Measurements from ENCODE around the gene HEMGN. TPM values are rescaled to one million over a fixed set of nuclear protein-coding genes. Genes with fewer than 3 reads are reported as not detected.
"Not testable (repeated sequence)": the region's sequence is repeated elsewhere in the genome, so short reads cannot be mapped to it uniquely, and the experiment has no call there.

Gene HEMGN
- total RNA-seq, 2 donors from 2014 or later = 1.4 TPM; not detected in 1

DNA sequence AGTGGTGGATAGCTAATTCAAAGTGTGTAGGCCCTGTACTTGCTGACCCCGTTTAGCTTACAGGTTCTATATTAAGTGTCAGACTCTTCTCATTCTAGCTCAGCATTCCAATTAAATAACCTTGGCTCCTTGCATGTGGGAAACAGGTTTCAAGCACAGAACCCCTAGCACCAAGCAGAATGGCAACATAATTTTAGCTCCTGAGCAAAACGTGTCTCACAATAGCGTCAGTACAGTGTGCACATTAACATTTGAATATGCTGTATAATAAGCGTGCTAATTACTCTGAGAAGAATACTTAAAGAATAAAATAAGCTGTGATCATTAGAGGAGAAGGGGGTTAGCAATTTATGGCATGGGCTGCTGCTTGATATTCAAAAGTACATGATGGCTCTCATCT, 24.2 kb upstream of the HEMGN start:
- no peak for DNase-seq (ENCODE audit: low spot score)
- WGBS = 62% methylated on average over 4 of the region's 4 CpGs
- H3K4me1 ChIP-seq (replicated peaks) = no peaks in the 10 kb centered on the region
- TF ChIP-seq POLR2A (IDR thresholded peaks at IDR 0.05) = no peak
- no peak for TF ChIP-seq POLR2AphosphoS5 (IDR thresholded peaks at IDR 0.05)
- TF ChIP-seq, protein P1, sequence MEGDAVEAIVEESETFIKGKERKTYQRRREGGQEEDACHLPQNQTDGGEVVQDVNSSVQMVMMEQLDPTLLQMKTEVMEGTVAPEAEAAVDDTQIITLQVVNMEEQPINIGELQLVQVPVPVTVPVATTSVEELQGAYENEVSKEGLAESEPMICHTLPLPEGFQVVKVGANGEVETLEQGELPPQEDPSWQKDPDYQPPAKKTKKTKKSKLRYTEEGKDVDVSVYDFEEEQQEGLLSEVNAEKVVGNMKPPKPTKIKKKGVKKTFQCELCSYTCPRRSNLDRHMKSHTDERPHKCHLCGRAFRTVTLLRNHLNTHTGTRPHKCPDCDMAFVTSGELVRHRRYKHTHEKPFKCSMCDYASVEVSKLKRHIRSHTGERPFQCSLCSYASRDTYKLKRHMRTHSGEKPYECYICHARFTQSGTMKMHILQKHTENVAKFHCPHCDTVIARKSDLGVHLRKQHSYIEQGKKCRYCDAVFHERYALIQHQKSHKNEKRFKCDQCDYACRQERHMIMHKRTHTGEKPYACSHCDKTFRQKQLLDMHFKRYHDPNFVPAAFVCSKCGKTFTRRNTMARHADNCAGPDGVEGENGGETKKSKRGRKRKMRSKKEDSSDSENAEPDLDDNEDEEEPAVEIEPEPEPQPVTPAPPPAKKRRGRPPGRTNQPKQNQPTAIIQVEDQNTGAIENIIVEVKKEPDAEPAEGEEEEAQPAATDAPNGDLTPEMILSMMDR (IDR thresholded peaks at IDR 0.05) = no peak
- no peaks in the 10 kb centered on the region for H3K36me3 ChIP-seq
- H3K27ac ChIP-seq = no peak overlapping the region
- no peak overlapping the region for H3K4me3 ChIP-seq
- no peaks in the 10 kb centered on the region for H3K27me3 ChIP-seq (replicated peaks; ENCODE audit: insufficient read depth)
- no peaks in the 10 kb centered on the region for H3K9me3 ChIP-seq
- intact Hi-C loops (cut with DNase I) = no loop called here

DNA sequence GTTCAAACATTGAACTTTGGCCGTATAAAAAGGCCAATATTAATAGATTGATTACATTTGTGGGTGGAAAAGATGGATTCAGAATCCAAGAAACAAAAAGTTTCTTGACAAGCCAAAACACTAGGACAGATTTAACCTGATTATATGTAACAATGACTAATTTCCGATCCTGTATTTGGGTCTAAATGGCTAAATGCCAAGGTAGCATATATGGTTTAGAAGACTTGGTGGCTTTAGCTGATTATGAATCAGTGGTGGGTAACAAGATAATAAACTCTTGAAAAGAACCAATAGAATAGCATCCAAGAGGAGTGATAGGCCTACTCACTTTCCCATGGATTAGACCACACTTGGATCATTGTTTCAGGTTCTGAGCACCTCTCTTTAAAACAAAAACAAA, 23.4 kb upstream of the HEMGN start:
- 91% methylated on average over 2 of the region's 2 CpGs for WGBS
- intact Hi-C loops (cut with DNase I) = no loop called here
- H3K27ac ChIP-seq = no peak overlapping the region
- no peak for DNase-seq (ENCODE audit: low spot score)
- no peak overlapping the region for H3K4me3 ChIP-seq
- no peak for TF ChIP-seq POLR2AphosphoS5 (IDR thresholded peaks at IDR 0.05)
- no peak for TF ChIP-seq POLR2A (IDR thresholded peaks at IDR 0.05)
- TF ChIP-seq, protein P1 (IDR thresholded peaks at IDR 0.05) = no peak
- H3K4me1 ChIP-seq (replicated peaks) = no peaks in the 10 kb centered on the region
- no peaks in the 10 kb centered on the region for H3K9me3 ChIP-seq
- no peaks in the 10 kb centered on the region for H3K27me3 ChIP-seq (replicated peaks; ENCODE audit: insufficient read depth)
- no peaks in the 10 kb centered on the region for H3K36me3 ChIP-seq

DNA sequence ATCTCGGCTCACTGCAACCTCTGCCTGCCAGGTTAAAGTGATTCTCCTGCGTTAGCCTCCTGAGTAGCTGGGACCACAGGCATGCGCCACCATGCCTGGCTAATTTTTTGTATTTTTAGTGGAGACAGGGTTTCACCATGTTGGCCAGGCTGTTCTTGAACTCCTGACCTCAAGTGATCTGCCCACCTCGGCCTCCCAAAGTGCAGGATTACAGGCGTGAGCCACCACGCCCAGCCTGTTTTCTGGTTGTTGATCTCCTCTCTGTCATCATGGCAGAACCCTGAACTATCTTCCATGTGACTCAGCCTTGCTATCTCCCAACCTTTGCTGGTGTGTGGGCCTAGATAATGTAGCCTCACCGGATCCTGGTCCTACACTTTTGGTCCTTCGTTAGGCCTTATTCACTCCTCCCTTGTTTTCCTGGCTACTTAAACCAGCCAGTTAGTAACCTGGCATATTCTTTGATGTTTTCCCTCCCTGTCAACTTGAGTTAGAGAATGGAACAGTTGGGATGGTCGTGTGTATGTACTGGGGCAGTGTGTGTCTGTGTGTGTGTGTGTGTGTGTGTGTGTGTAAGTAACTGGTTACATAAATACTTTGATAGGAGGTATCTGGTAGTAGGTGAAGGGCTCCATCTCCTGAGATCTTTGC, 22.8 kb upstream of the HEMGN start:
- not testable (repeated sequence) for H3K9me3 ChIP-seq
- WGBS = 91% methylated on average over 9 of the region's 9 CpGs

DNA sequence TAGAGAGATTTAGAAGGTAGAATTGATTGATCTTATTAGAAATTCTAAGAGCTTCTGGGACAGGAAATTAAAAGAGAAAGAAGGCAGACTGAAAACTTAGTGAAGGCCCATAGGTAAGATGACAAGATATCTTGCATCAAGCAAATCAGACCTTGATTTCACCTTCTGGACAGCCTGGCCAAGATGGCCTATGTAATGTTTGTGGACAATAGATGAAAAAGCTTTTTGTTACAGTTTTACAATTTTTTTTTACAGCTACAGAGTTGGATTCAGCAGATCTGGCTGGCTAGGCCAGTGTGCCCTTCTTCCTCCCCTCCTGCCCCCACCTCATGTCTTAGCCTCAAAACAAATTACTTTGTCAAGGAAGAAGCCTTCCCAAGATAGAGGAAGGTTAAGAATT, 21.6 kb upstream of the HEMGN start:
- H3K36me3 ChIP-seq = no peaks in the 10 kb centered on the region
- TF ChIP-seq, protein P1 (IDR thresholded peaks at IDR 0.05) = no peak
- no peak for TF ChIP-seq POLR2AphosphoS5 (IDR thresholded peaks at IDR 0.05)
- no peak for TF ChIP-seq POLR2A (IDR thresholded peaks at IDR 0.05)
- H3K27me3 ChIP-seq (replicated peaks; ENCODE audit: insufficient read depth) = no peaks in the 10 kb centered on the region
- no peak for DNase-seq (ENCODE audit: low spot score)
- no peak overlapping the region for H3K4me3 ChIP-seq
- no peaks in the 10 kb centered on the region for H3K9me3 ChIP-seq
- intact Hi-C loops (cut with DNase I) = no loop called here
- H3K27ac ChIP-seq = no peak overlapping the region
- no peaks in the 10 kb centered on the region for H3K4me1 ChIP-seq (replicated peaks)

More for the DNA sequence above, 22.8 kb upstream of the HEMGN start:
- H3K27ac ChIP-seq; intact Hi-C loops (cut with DNase I); H3K36me3 ChIP-seq; H3K27me3 ChIP-seq (replicated peaks; ENCODE audit: insufficient read depth); H3K4me1 ChIP-seq (replicated peaks); DNase-seq (ENCODE audit: low spot score); H3K4me3 ChIP-seq: not testable (repeated sequence)

DNA sequence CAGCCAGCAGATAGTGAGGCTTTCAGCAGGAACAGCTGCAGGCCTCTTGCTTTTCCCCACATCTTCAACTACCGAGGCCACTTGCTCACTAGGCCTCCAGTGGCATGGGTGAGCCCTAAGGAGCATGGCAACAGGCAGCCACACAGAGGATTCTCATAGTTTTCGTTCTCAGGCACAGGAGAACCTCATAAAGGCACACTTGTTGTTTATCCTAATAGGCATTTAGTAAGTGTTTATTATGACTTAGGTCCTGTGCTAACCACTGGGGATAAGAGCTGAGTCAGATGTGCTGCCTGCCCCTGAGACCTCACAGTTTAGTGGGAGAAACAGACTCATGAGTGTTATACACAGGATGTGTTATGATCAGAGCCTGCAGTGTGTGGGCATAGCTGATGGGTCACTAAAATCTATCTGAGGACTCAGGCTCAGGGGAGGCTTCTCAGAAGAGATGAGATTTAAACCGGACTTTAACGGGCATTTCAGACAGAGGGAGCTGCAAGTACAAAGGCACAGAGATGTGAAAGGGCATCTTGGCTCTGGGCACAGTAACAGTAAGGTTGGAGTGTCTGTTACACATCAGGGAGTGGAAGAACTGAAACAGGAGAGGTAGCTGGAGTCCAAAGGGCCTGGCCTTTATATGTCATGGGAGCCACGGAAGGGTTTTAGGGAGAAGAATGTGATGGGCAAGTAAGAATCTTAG, 21.0 kb upstream of the HEMGN start:
- intact Hi-C loops (cut with DNase I) = no loop called here
- no peaks in the 10 kb centered on the region for H3K4me1 ChIP-seq (replicated peaks)
- WGBS = 64% methylated on average over 5 of the region's 5 CpGs
- no peak overlapping the region for H3K27ac ChIP-seq
- H3K9me3 ChIP-seq = no peaks in the 10 kb centered on the region
- TF ChIP-seq POLR2AphosphoS5 (IDR thresholded peaks at IDR 0.05) (no peak), POLR2A (IDR thresholded peaks at IDR 0.05) (no peak)
- TF ChIP-seq, protein P1 (IDR thresholded peaks at IDR 0.05) = no peak
- no peak overlapping the region for H3K4me3 ChIP-seq
- no peak for DNase-seq (ENCODE audit: low spot score)
- no peaks in the 10 kb centered on the region for H3K27me3 ChIP-seq (replicated peaks; ENCODE audit: insufficient read depth)
- H3K36me3 ChIP-seq = no peaks in the 10 kb centered on the region
